T-helper 2 cell treated with Interferon-gamma antibody and Interleukin-4, amounts not matched to agents 5 μg/mL and 100 μg/mL, for 36 hours (primary cell): ENCODE results near the gene FNBP1L.
"Not testable (repeated sequence)": the region's sequence is repeated elsewhere in the genome, so short reads cannot be mapped to it uniquely, and the experiment has no call there.

Source experiments
- DNase-seq: peaks from one replicate; pipeline ENCODE4 v3.0.0; 2021; ENCODE audit warnings: low spot score
- H3K27ac Mint-ChIP-seq: one replicate; pipeline ENCODE4 v1.8.0; 2021; ENCODE audit warnings: mild to moderate bottlenecking, mixed read lengths
- H3K27me3 Mint-ChIP-seq: one replicate; pipeline ENCODE4 v1.8.0; 2021; ENCODE audit warnings: low read depth, mixed read lengths
- H3K36me3 Mint-ChIP-seq: one replicate; pipeline ENCODE4 v1.8.0; 2021; ENCODE audit warnings: low read depth, mixed read lengths
- H3K4me1 Mint-ChIP-seq: one replicate; pipeline ENCODE4 v1.8.0; 2021; ENCODE audit warnings: low read depth, mixed read lengths
- H3K4me3 Mint-ChIP-seq: one replicate; pipeline ENCODE4 v1.8.0; 2022; ENCODE audit warnings: mild to moderate bottlenecking, moderate library complexity, mixed read lengths
- H3K9me3 Mint-ChIP-seq: one replicate; pipeline ENCODE4 v1.8.0; 2021; ENCODE audit warnings: mixed read lengths

FNBP1L gene

GRCh38 chr1:93453911-93454310 lies 6.0 kb downstream of the FNBP1L start:
- DNase-seq: no peak
- no peak overlapping the region for H3K27ac Mint-ChIP-seq
- peaks cover 55% of the 10 kb centered on the region for H3K27me3 Mint-ChIP-seq
- H3K4me3 Mint-ChIP-seq: no peak overlapping the region
- H3K36me3 Mint-ChIP-seq: no peaks in the 10 kb centered on the region
- peaks cover 6% of the 10 kb centered on the region for H3K4me1 Mint-ChIP-seq
- no peaks in the 10 kb centered on the region for H3K9me3 Mint-ChIP-seq

GRCh38 chr1:93459126-93459525 lies 11.2 kb downstream of the FNBP1L start:
- H3K36me3 Mint-ChIP-seq: no peaks in the 10 kb centered on the region
- peaks cover 23% of the 10 kb centered on the region for H3K27me3 Mint-ChIP-seq
- H3K4me1 Mint-ChIP-seq: no peaks in the 10 kb centered on the region
- H3K27ac Mint-ChIP-seq: no peak overlapping the region
- no peak overlapping the region for H3K4me3 Mint-ChIP-seq
- DNase-seq: no peak
- H3K9me3 Mint-ChIP-seq: no peaks in the 10 kb centered on the region

GRCh38 chr1:93461236-93461635 lies 13.3 kb downstream of the FNBP1L start:
- no peak for DNase-seq
- peaks cover 7% of the 10 kb centered on the region for H3K9me3 Mint-ChIP-seq
- no peaks in the 10 kb centered on the region for H3K36me3 Mint-ChIP-seq
- no peak overlapping the region for H3K4me3 Mint-ChIP-seq
- no peak overlapping the region for H3K27ac Mint-ChIP-seq
- peaks cover 12% of the 10 kb centered on the region for H3K27me3 Mint-ChIP-seq
- H3K4me1 Mint-ChIP-seq: no peaks in the 10 kb centered on the region

GRCh38 chr1:93463960-93464359 lies 16.0 kb downstream of the FNBP1L start:
- Mint-ChIP-seq H3K36me3 (no peaks in the 10 kb centered on the region), H3K27ac (no peak overlapping the region), H3K27me3 (peaks cover 8% of the 10 kb centered on the region), H3K9me3 (peaks cover 7% of the 10 kb centered on the region), H3K4me1 (no peaks in the 10 kb centered on the region), H3K4me3 (no peak overlapping the region)
- DNase-seq: no peak

GRCh38 chr1:93465371-93466082 lies 17.6 kb downstream of the FNBP1L start:
- not testable (repeated sequence) for H3K4me3 Mint-ChIP-seq, H3K4me1 Mint-ChIP-seq, H3K9me3 Mint-ChIP-seq, H3K27ac Mint-ChIP-seq, H3K36me3 Mint-ChIP-seq, DNase-seq, H3K27me3 Mint-ChIP-seq

GRCh38 chr1:93467606-93468005 lies 19.7 kb downstream of the FNBP1L start:
- peaks cover 7% of the 10 kb centered on the region for H3K9me3 Mint-ChIP-seq
- no peaks in the 10 kb centered on the region for H3K4me1 Mint-ChIP-seq
- H3K27me3 Mint-ChIP-seq: no peaks in the 10 kb centered on the region
- no peak overlapping the region for H3K27ac Mint-ChIP-seq
- H3K4me3 Mint-ChIP-seq: no peak overlapping the region
- H3K36me3 Mint-ChIP-seq: no peaks in the 10 kb centered on the region
- no peak for DNase-seq

- Mint-ChIP-seq H3K36me3 (no peaks in the 10 kb centered on the region), H3K27me3 (peaks cover 1% of the 10 kb centered on the region), H3K9me3 (peaks cover 7% of the 10 kb centered on the region), H3K4me3 (no peak overlapping the region), H3K27ac (no peak overlapping the region), H3K4me1 (no peaks in the 10 kb centered on the region)
- DNase-seq: no peak
Measured at GRCh38 chr1:93468662-93469061, 20.7 kb downstream of the FNBP1L start.

- not testable (repeated sequence) for H3K27ac Mint-ChIP-seq, H3K4me1 Mint-ChIP-seq, H3K27me3 Mint-ChIP-seq
Measured at GRCh38 chr1:93469223-93469622, 21.3 kb downstream of the FNBP1L start.

GRCh38 chr1:93471284-93471683 lies 23.4 kb downstream of the FNBP1L start:
- H3K27me3 Mint-ChIP-seq: peaks cover 9% of the 10 kb centered on the region
- H3K27ac Mint-ChIP-seq: no peak overlapping the region
- no peaks in the 10 kb centered on the region for H3K4me1 Mint-ChIP-seq
- H3K36me3 Mint-ChIP-seq: no peaks in the 10 kb centered on the region
- H3K9me3 Mint-ChIP-seq: peaks cover under 1% of the 10 kb centered on the region
- no peak for DNase-seq
- H3K4me3 Mint-ChIP-seq: no peak overlapping the region

More at GRCh38 chr1:93469223-93469622, 21.3 kb downstream of the FNBP1L start:
- not testable (repeated sequence) for H3K36me3 Mint-ChIP-seq, H3K9me3 Mint-ChIP-seq, DNase-seq, H3K4me3 Mint-ChIP-seq

- Mint-ChIP-seq H3K9me3 (peaks cover 1% of the 10 kb centered on the region), H3K27me3 (peaks cover 15% of the 10 kb centered on the region), H3K4me1 (no peaks in the 10 kb centered on the region), H3K36me3 (no peaks in the 10 kb centered on the region), H3K4me3 (no peak overlapping the region), H3K27ac (no peak overlapping the region)
- DNase-seq: no peak
Measured at GRCh38 chr1:93471911-93472310, 24.0 kb downstream of the FNBP1L start.

GRCh38 chr1:93474321-93474720 lies 26.4 kb downstream of the FNBP1L start:
- H3K27ac Mint-ChIP-seq: no peak overlapping the region
- peaks cover 18% of the 10 kb centered on the region for H3K9me3 Mint-ChIP-seq
- DNase-seq: no peak
- H3K4me3 Mint-ChIP-seq: no peak overlapping the region
- peaks cover 21% of the 10 kb centered on the region for H3K27me3 Mint-ChIP-seq
- no peaks in the 10 kb centered on the region for H3K36me3 Mint-ChIP-seq
- H3K4me1 Mint-ChIP-seq: no peaks in the 10 kb centered on the region

- Mint-ChIP-seq H3K4me3 (no peak overlapping the region), H3K36me3 (no peaks in the 10 kb centered on the region), H3K27ac (no peak overlapping the region), H3K9me3 (peaks cover 26% of the 10 kb centered on the region), H3K4me1 (no peaks in the 10 kb centered on the region), H3K27me3 (peaks cover 21% of the 10 kb centered on the region)
- no peak for DNase-seq
Measured at GRCh38 chr1:93475681-93476080, 27.8 kb downstream of the FNBP1L start.

GRCh38 chr1:93479133-93479745 lies 31.3 kb downstream of the FNBP1L start:
- not testable (repeated sequence) for H3K36me3 Mint-ChIP-seq, H3K4me3 Mint-ChIP-seq, H3K27ac Mint-ChIP-seq, H3K4me1 Mint-ChIP-seq, DNase-seq
- peaks cover 15% of the 10 kb centered on the region for H3K27me3 Mint-ChIP-seq
- peaks cover 26% of the 10 kb centered on the region for H3K9me3 Mint-ChIP-seq

- Mint-ChIP-seq H3K9me3 (peaks cover 24% of the 10 kb centered on the region), H3K27me3 (peaks cover 16% of the 10 kb centered on the region)
- H3K4me3 Mint-ChIP-seq, H3K36me3 Mint-ChIP-seq, DNase-seq, H3K4me1 Mint-ChIP-seq, H3K27ac Mint-ChIP-seq: not testable (repeated sequence)
Measured at GRCh38 chr1:93481899-93482298, 34.0 kb downstream of the FNBP1L start.

- no peaks in the 10 kb centered on the region for H3K36me3 Mint-ChIP-seq
- peaks cover 18% of the 10 kb centered on the region for H3K9me3 Mint-ChIP-seq
- peaks cover 17% of the 10 kb centered on the region for H3K27me3 Mint-ChIP-seq
- H3K4me3 Mint-ChIP-seq: no peak overlapping the region
- H3K27ac Mint-ChIP-seq: no peak overlapping the region
- DNase-seq: no peak
- no peaks in the 10 kb centered on the region for H3K4me1 Mint-ChIP-seq
Measured at GRCh38 chr1:93483200-93483599, 35.3 kb downstream of the FNBP1L start.
